GM10266 (cell line): ENCODE measurements around the gene HLA-DQA2.
"Not testable (repeated sequence)": the region's sequence is repeated elsewhere in the genome, so short reads cannot be mapped to it uniquely, and the experiment has no call there.

Experiments used
- DNase-seq: peaks from one replicate; pipeline ENCODE4 v3.0.0; 2012; ENCODE audit errors: extremely low spot score
- TF ChIP-seq, protein P1 (sequence below): IDR thresholded peaks from 2 replicates; pipeline ENCODE4 v1.5.1; 2012; ENCODE audit warnings: mild to moderate bottlenecking, low read depth; ENCODE audit not compliant: control insufficient read depth, insufficient read depth; ENCODE audit errors: missing control alignments

The HLA-DQA2 gene

DNA sequence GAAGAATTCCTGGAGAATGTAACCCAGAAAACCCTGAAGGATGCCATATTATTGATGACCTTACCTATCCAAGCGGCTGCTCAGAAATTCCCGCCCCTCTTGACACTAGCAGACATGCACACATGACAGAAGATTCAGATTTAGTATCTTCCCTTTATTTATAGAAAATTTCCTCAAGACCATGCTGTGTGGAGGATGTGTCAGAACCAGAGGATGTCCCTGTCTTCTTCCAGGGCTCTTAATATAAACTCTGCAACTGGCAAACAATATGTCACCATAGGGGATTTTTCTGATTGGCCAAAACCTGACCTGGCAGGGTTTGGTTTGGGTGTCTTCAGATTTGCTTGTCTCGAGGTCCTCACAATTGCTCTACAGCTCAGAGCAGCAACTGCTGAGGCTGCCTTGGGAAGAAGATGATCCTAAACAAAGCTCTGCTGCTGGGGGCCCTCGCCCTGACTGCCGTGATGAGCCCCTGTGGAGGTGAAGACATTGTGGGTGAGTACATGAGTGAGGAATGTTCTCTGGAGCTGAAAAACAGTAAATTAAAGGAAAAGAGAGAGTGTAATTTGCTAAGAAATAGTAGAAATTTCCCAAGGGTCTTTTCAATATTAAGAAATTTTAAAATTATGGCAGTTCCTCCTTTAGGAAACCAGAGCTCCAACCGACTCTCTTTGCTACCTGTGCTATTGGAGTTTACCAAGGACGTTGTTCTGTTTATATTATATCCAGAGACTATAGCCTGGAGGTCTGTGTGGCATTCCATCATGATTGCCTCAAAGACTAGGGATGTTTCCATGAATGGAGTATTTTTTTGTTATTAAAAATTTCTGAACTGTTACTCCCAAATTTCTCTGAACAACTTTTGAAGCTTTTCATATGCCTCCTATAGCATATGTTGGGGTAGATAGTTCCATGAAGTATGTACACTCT is at the start of gene HLA-DQA2:
TSS of gene HLA-DQA2 (plus strand) at position 361 of the 930 bp plus-strand sequence. CDS start at position 414, 53 bp downstream.
- TF ChIP-seq, protein P1, sequence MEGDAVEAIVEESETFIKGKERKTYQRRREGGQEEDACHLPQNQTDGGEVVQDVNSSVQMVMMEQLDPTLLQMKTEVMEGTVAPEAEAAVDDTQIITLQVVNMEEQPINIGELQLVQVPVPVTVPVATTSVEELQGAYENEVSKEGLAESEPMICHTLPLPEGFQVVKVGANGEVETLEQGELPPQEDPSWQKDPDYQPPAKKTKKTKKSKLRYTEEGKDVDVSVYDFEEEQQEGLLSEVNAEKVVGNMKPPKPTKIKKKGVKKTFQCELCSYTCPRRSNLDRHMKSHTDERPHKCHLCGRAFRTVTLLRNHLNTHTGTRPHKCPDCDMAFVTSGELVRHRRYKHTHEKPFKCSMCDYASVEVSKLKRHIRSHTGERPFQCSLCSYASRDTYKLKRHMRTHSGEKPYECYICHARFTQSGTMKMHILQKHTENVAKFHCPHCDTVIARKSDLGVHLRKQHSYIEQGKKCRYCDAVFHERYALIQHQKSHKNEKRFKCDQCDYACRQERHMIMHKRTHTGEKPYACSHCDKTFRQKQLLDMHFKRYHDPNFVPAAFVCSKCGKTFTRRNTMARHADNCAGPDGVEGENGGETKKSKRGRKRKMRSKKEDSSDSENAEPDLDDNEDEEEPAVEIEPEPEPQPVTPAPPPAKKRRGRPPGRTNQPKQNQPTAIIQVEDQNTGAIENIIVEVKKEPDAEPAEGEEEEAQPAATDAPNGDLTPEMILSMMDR, result no peak
- no peak for DNase-seq

DNA sequence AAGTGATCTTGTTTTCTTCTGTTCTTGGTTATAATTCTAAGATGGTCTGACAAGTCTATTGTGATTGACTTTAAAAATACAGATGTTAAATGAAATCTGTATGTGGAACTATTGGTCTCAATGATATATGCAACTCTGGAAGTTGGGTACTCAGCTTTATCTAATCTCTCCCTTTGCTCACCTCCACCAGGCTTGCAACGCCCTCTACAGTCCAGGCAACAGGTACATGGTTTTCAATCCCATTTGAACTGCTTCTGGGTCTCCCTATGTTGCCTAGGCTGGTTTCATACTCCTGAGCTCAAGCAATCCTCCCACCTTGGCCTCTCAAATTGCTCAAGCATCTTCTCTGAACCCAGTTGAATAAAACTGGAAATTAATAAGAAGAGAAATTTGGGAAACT is 49.2 kb upstream of the HLA-DQA2 start:
- peak; percentile 54 for DNase-seq
- TF ChIP-seq, protein P1, result peak; percentile 89

DNA sequence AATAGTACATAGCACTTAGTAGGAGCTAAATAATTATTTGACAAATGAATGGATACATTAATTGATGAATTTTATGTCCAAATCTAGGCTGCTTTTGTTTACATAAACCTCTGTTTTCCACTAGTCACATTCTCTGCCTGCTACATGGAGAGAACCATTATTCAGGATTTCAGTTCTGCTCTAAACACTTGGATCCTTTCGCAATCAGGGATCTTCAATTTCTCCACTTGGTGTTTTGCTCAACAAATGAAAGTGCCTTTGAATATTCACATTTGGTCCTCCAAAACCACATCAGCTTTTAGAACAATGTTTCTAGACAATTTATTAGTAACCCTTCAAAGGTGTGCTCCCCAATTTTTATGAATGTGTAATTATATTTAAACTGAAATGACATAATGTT is 44.2 kb upstream of the HLA-DQA2 start:
- TF ChIP-seq, protein P1, result no peak
- DNase-seq, result no peak

DNA sequence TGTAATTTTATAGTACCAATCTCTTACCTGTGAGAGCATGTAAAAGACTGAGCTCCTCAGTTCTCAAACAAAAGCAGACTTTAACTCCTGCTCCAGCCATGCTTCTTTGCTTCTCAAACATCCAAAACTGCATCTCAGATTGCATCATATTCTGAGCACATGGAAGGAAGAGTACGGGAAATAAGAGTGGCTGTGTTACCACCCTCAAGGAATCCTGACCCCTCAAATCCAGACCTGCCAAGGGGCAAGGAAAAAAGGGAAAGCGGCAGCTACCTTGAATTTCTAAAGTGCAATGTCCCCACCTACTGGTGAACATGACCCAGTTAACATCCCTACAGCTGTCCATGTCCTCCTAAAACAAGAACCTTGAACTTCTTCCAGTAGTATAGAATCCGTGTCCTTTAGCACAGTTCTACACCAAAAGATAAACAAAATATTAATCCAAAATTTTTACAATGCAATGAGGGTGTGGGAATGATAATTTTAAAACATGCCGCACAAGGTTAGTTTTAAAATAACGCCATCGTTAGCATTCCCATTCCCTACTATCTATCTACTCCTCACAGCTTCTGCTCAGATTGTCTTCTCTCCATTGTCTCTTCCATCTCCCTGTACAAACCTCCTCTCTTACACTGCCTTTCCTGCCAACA is 40.7 kb upstream of the HLA-DQA2 start:
- peak; percentile 17 for DNase-seq
- TF ChIP-seq, protein P1, result peak; percentile 74

DNA sequence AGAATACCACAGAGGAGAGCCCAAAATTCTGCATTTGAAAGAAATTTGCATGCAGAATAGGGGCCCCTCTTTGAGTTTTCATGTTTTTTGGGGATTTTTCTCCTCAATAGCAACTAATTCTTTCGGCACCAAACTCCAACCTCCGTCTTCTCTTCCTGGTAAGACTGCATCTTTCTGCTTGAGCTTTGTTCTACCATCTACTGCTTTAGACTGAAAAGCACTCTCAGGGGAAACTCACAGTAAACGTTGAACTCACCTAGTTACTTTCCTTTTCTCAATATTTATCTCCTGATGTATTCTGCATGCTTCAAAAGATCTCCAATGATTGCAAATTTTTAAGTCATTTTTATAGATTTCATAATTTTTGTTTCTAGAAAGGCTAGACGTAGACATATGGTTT is 37.8 kb upstream of the HLA-DQA2 start:
- TF ChIP-seq, protein P1, result no peak
- DNase-seq, result no peak

DNA sequence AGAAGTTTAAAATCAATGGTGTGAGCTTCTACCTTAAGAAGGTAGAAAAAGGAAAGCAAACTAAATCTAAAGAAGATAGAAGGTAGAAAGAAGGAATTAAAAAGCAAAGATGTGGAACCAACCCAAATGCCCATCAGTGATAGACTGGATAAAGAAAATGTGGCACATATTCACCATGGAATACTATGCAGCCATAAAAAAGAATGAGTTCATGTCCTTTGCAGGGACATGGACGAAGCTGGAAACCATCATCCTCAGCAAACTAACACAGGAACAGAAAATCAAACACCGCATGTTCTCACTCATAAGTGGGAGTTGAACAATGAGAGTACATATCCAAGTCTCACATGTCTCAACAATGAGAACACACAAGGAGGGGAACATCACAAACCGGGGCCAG is 36.0 kb upstream of the HLA-DQA2 start:
- DNase-seq, result not testable (repeated sequence)

DNA sequence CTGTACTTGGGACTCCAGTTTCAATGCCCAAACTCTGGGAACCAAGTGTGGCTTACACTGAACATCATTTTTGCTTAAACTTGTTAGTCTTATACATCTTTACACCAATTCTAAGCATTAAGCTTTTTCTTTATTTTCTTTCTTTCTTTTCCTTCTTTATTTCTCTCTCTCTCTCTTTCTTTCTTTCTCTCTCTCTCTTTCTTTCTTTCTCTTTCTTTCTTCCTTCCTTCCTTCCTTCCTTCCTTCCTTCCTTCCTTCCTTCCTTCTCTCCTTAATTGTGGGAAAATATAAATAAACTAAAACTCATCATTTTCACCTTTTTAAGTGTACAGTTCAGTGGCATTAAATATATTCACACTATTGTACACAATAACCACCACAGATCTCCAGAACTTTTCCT is 31.6 kb upstream of the HLA-DQA2 start:
- DNase-seq, result no peak
- TF ChIP-seq, protein P1, result no peak

DNA sequence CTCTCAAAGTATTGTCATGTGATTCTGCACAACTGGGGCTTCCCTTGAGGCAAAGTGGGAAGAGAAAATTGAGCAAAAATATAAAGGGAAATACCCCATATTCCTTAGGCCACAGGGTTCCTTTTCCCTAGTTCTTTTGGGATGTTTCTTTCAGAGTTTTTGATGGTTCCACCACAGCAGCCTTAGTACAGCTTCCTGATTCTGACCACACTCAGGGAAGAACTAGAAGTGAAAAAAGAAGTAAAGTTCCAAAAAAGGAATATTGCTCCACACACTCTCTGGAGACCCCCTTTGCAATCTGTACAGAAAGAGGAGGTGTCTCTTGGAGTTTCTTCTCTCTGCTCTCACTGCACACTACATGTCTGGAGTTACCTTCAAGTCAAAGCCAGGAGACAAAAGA is 27.9 kb upstream of the HLA-DQA2 start:
- DNase-seq, result no peak
- TF ChIP-seq, protein P1, result no peak
